Neural cell (in vitro differentiated cells): ENCODE results near the gene MR1.

Experiments
- EP300 ChIP-seq: fragments of 450-650 bp; conservative IDR thresholded peaks from 2 replicates; pipeline ENCODE4 v1.6.1; 2014; ENCODE audit warnings: antibody characterized with exemption, mild to moderate bottlenecking, moderate library complexity; ENCODE audit not compliant: poor library complexity, severe bottlenecking
- EZH2 ChIP-seq: fragments of 200-600, 300-800 bp; shearing (Covaris generic), sonication (generic); IDR thresholded peaks from 2 replicates; pipeline ENCODE4 v1.6.1; 2014; ENCODE audit warnings: antibody characterized with exemption, low read length, borderline replicate concordance, mild to moderate bottlenecking; ENCODE audit not compliant: insufficient read depth, poor library complexity, severe bottlenecking
- RAD21 ChIP-seq: fragments of 450-650 bp; conservative IDR thresholded peaks from 2 replicates; pipeline ENCODE4 v1.6.1; 2014; ENCODE audit warnings: antibody characterized with exemption, mild to moderate bottlenecking, moderate library complexity
- SMC3 ChIP-seq: fragments of 450-650 bp; conservative IDR thresholded peaks from 2 replicates; pipeline ENCODE4 v1.6.1; 2014; ENCODE audit warnings: antibody characterized with exemption, mild to moderate bottlenecking, moderate library complexity; ENCODE audit not compliant: poor library complexity
- TAF1 ChIP-seq: IDR thresholded peaks from 2 replicates; pipeline ENCODE4 v1.6.1; 2012; ENCODE audit warnings: low read depth
- TF ChIP-seq, protein P1 (sequence below): fragments of 450-650 bp; IDR thresholded peaks from 2 replicates; pipeline ENCODE4 v1.5.1; 2014; ENCODE audit warnings: antibody characterized with exemption, mild to moderate bottlenecking, moderate library complexity; ENCODE audit not compliant: poor library complexity, severe bottlenecking
- TF ChIP-seq, protein P2 (sequence below): IDR thresholded peaks from 2 replicates; pipeline ENCODE4 v1.6.1; 2012; ENCODE audit warnings: borderline replicate concordance

DNA sequence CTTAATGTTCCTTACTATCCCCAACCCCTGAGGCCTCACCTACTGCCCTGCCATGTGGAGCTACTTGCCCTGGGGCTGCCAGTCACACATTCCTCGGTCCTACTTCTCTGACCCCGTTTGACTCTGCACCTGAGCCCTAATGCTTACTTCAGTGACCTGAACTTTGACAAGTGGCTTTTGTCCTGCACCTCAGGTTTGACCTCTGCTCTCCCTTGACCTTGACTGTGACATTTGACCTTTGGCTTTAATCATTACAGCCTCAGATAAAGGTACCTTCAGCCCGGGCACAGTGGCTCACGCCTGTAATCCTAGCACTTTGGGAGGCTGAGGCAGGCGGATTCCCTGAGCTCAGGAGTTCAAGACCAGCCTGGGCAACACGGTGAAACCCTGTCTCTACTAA is 22.8 kb downstream of the MR1 start:
- TF ChIP-seq RAD21 (no peak), EZH2 (no peak), EP300 (no peak), SMC3 (no peak), TAF1 (no peak)
- TF ChIP-seq, protein P1, sequence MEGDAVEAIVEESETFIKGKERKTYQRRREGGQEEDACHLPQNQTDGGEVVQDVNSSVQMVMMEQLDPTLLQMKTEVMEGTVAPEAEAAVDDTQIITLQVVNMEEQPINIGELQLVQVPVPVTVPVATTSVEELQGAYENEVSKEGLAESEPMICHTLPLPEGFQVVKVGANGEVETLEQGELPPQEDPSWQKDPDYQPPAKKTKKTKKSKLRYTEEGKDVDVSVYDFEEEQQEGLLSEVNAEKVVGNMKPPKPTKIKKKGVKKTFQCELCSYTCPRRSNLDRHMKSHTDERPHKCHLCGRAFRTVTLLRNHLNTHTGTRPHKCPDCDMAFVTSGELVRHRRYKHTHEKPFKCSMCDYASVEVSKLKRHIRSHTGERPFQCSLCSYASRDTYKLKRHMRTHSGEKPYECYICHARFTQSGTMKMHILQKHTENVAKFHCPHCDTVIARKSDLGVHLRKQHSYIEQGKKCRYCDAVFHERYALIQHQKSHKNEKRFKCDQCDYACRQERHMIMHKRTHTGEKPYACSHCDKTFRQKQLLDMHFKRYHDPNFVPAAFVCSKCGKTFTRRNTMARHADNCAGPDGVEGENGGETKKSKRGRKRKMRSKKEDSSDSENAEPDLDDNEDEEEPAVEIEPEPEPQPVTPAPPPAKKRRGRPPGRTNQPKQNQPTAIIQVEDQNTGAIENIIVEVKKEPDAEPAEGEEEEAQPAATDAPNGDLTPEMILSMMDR: no peak
- TF ChIP-seq, protein P2, sequence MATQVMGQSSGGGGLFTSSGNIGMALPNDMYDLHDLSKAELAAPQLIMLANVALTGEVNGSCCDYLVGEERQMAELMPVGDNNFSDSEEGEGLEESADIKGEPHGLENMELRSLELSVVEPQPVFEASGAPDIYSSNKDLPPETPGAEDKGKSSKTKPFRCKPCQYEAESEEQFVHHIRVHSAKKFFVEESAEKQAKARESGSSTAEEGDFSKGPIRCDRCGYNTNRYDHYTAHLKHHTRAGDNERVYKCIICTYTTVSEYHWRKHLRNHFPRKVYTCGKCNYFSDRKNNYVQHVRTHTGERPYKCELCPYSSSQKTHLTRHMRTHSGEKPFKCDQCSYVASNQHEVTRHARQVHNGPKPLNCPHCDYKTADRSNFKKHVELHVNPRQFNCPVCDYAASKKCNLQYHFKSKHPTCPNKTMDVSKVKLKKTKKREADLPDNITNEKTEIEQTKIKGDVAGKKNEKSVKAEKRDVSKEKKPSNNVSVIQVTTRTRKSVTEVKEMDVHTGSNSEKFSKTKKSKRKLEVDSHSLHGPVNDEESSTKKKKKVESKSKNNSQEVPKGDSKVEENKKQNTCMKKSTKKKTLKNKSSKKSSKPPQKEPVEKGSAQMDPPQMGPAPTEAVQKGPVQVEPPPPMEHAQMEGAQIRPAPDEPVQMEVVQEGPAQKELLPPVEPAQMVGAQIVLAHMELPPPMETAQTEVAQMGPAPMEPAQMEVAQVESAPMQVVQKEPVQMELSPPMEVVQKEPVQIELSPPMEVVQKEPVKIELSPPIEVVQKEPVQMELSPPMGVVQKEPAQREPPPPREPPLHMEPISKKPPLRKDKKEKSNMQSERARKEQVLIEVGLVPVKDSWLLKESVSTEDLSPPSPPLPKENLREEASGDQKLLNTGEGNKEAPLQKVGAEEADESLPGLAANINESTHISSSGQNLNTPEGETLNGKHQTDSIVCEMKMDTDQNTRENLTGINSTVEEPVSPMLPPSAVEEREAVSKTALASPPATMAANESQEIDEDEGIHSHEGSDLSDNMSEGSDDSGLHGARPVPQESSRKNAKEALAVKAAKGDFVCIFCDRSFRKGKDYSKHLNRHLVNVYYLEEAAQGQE: no peak
